ENCODE results near the gene VIM. TPM values are rescaled to one million over a fixed set of nuclear protein-coding genes. Genes with fewer than 3 reads are reported as not detected.

VIM gene
- total and polyA plus RNA-seq, 2 of the 4 experiments (the other 2 are of a cell fraction): 4,502 to 6,735 TPM

DNA sequence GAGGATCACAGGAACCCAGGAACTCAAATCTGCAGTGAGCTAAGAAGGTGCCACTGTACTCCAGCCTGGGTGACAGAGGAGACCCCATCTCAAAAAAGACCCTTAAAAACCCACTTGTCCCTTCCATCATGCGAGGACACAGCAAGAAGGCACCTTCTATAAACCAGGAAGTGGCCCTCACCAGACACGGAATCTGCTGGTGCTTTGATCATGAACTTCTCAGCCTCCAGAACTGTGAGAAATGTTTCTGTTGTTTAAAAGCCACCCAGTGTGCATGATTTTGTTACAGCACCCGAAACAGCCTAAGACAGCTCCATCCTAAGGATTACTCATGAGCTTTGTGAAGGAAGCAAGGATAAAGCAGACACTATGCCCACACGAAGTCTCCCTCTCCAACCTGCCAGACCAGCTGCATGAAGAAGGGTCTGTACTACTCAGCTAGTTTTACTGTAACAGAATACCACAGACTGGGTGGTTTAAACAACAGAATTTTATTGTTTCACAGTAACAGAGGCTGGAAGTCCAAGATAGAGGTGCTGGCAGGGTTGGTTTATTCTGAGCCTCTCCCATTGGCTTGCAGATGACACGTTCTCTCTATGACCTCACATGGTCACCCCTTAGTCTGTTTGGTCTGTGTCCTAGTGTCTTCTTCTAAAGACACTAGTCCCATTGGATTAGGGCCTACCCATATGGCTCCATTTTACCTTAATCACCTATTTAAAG lies 13.7 kb downstream of the VIM start:
- no peaks in the 10 kb centered on the region for H3K79me1 ChIP-seq (ENCODE audit: low read depth in 1 of 2, low read length in 2 of 2)
- H3K9me3 ChIP-seq (ENCODE audit: control insufficient read depth, insufficient read depth, low read length): peaks cover 3% of the 10 kb centered on the region; the same call in 1 of the 2 replicates
- H3K4me1 ChIP-seq (ENCODE audit: control insufficient read depth, insufficient read depth, low read length): peaks cover 12% of the 10 kb centered on the region
- H4K20me1 ChIP-seq (ENCODE audit: insufficient read depth, low read length): peaks cover 20% of the 10 kb centered on the region
- no peaks in the 10 kb centered on the region for H3K27me3 ChIP-seq (ENCODE audit: control insufficient read depth, insufficient read depth, low read length)
- no peak overlapping the region for H3K4ac ChIP-seq (ENCODE audit: low read depth, low read length)
- no TSS peak for BruUV-seq (replicated peaks)
- no peak overlapping the region for H3K4me3 ChIP-seq (ENCODE audit: insufficient read depth, low read depth, low read length)
- no peak overlapping the region for H2AK5ac ChIP-seq (ENCODE audit: low read depth, low read length)
- no peak overlapping the region for H3K4me2 ChIP-seq (ENCODE audit: low read depth, low read length)
- H4K5ac ChIP-seq (ENCODE audit: low read depth, low read length): no peak overlapping the region
- H2BK20ac ChIP-seq (ENCODE audit: low read depth, low read length): no peak overlapping the region
- H4K8ac ChIP-seq (ENCODE audit: low read depth in 2 of 2, low read length in 2 of 2): no peak overlapping the region
- no peak overlapping the region for H3K18ac ChIP-seq (ENCODE audit: low read depth, low read length)
- ChIA-PET POLR2A (ENCODE audit: unreplicated experiment) (no interaction called here), CTCF (no interaction called here)
- dilution Hi-C loops (cut with HindIII; ENCODE audit: low sequenced_read_pairs, unreplicated experiment): no loop called here
- no peak for ATAC-seq (ENCODE audit: low read depth)
- no peak overlapping the region for H2BK5ac ChIP-seq (ENCODE audit: low read depth, low read length, poor library complexity, severe bottlenecking)
- H2BK15ac ChIP-seq (ENCODE audit: low read depth, low read length): no peak overlapping the region
- in situ Hi-C loops (cut with MboI; ENCODE audit: low sequenced_read_pairs): no loop called here
- no peak overlapping the region for H3K9ac ChIP-seq (ENCODE audit: low read depth, low read length)
- no peak overlapping the region for H3K56ac ChIP-seq (ENCODE audit: extremely low read depth, insufficient read depth, low read length)
- H3K9me1 ChIP-seq (ENCODE audit: insufficient read depth, low read length): peaks cover 4% of the 10 kb centered on the region; the same call in 1 of the 2 replicates
- TF ChIP-seq FOS (IDR thresholded peaks at IDR 0.05; ENCODE audit: low read depth, low read length) (no peak), SMC3 (IDR thresholded peaks at IDR 0.05; ENCODE audit: low read depth, low read length) (no peak), RAD21 (IDR thresholded peaks at IDR 0.05; ENCODE audit: low read length) (no peak)
- H3K27ac ChIP-seq (ENCODE audit: insufficient read depth, low read length): no peak overlapping the region
- no peak overlapping the region for H2BK120ac ChIP-seq (ENCODE audit: low read depth, low read length)
- no peak overlapping the region for H4K91ac ChIP-seq (ENCODE audit: insufficient read depth, low read depth, low read length)
- no peak overlapping the region for H2AK9ac ChIP-seq (replicated peaks; ENCODE audit: low read depth, low read length, poor library complexity)
- no peaks in the 10 kb centered on the region; the same call in 1 of the 2 replicates for H3K36me3 ChIP-seq (ENCODE audit: control insufficient read depth, insufficient read depth, low read length)
- H3K14ac ChIP-seq (replicated peaks; ENCODE audit: low read depth, low read length): no peak overlapping the region
- intact Hi-C loops (cut with micrococcal nuclease): no loop called here
- DNase-seq: no peak
- H2AFZ ChIP-seq (replicated peaks; ENCODE audit: low read length, poor library complexity): no peak overlapping the region
- no CpG with 5 or more reads among the region's 5 CpGs for WGBS, 2 experiments (ENCODE audit: extremely low coverage in 2 of 2, insufficient read length in 1 of 2)
- no peak overlapping the region for H3K23ac ChIP-seq (ENCODE audit: low read depth, low read length)

All from IMR-90 (cell line).